GM19372 (cell line): ENCODE data around the gene NTSR1.
A peak's percentile ranks its signal among the peaks of the same experiment; 100 is the strongest.

ENCODE experiments used
- ATAC-seq: cut with Tn5 transposase; IDR thresholded peaks from one replicate; pipeline ENCODE4 v1.9.1; 2021; ENCODE audit warnings: mild to moderate bottlenecking, low read depth, moderate library complexity; ENCODE audit not compliant: unreplicated experiment

The NTSR1 gene

GRCh38 chr20:62797671-62798532 lies 89.3 kb downstream of the NTSR1 start:
- no peak for ATAC-seq

- ATAC-seq, result no peak
Observed at GRCh38 chr20:62799036-62799435, 90.4 kb downstream of the NTSR1 start.

- no peak for ATAC-seq
Observed at GRCh38 chr20:62799459-62799858, 90.8 kb downstream of the NTSR1 start.

- no peak for ATAC-seq
Observed at GRCh38 chr20:62799873-62800272, 91.2 kb downstream of the NTSR1 start.

GRCh38 chr20:62800314-62801259 lies 92.0 kb downstream of the NTSR1 start:
- no peak for ATAC-seq

- no peak for ATAC-seq
Observed at GRCh38 chr20:62801284-62802010, 92.8 kb downstream of the NTSR1 start.

- ATAC-seq, result no peak
Observed at GRCh38 chr20:62802026-62802712, 93.5 kb downstream of the NTSR1 start.

GRCh38 chr20:62804021-62804626 lies 95.5 kb downstream of the NTSR1 start:
- no peak for ATAC-seq

- peak; percentile 57 for ATAC-seq
Observed at GRCh38 chr20:62804627-62805154, 96.1 kb downstream of the NTSR1 start, which contains the start of gene OGFR. Gene OGFR, plus strand, starts transcription at chr20:62804835. Its CDS starts 25 bp downstream, at chr20:62804860.

- peak; percentile 27 for ATAC-seq
Observed at GRCh38 chr20:62805155-62805710, 96.6 kb downstream of the NTSR1 start.

- no peak for ATAC-seq
Observed at GRCh38 chr20:62805711-62806382, 97.2 kb downstream of the NTSR1 start.

- ATAC-seq, result no peak
Observed at GRCh38 chr20:62806383-62807050, 97.9 kb downstream of the NTSR1 start.

- no peak for ATAC-seq
Observed at GRCh38 chr20:62807444-62808210, 99.0 kb downstream of the NTSR1 start.

- ATAC-seq, result no peak
Observed at GRCh38 chr20:62808211-62808865, 99.7 kb downstream of the NTSR1 start.

- no peak for ATAC-seq
Observed at GRCh38 chr20:62809530-62810428, 101.1 kb downstream of the NTSR1 start.

GRCh38 chr20:62811320-62811719 lies 102.7 kb downstream of the NTSR1 start:
- no peak for ATAC-seq
